Adipocyte (in vitro differentiated cells): ENCODE results near the gene SDCCAG8.

Source experiments
- DNase-seq: peaks from one replicate; pipeline ENCODE4 v3.0.0-alpha.2; 2015; ENCODE audit warnings: low read depth
- H3K27me3 ChIP-seq: replicated peaks from 2 replicates; pipeline ENCODE4 v1.7.0; 2013; ENCODE audit warnings: mild to moderate bottlenecking, low read length, moderate library complexity; ENCODE audit not compliant: control insufficient read depth, insufficient read depth
- H3K36me3 ChIP-seq: 2 replicates; pipeline ENCODE4 v1.7.0; 2013; ENCODE audit warnings: low read length, mild to moderate bottlenecking, moderate library complexity; ENCODE audit not compliant: control insufficient read depth, insufficient read depth, severe bottlenecking
- H3K4me1 ChIP-seq: 2 replicates; pipeline ENCODE4 v1.7.0; 2013; ENCODE audit warnings: mild to moderate bottlenecking, low read length, moderate library complexity; ENCODE audit not compliant: control insufficient read depth, insufficient read depth
- H3K4me3 ChIP-seq: 2 replicates; pipeline ENCODE4 v1.7.0; 2013; ENCODE audit warnings: mild to moderate bottlenecking, low read length, moderate library complexity
- H3K9ac ChIP-seq: 2 replicates; pipeline ENCODE4 v1.7.0; 2013; ENCODE audit warnings: mild to moderate bottlenecking, low read length, moderate library complexity
- H3K9me3 ChIP-seq: 2 replicates; pipeline ENCODE4 v1.7.0; 2013; ENCODE audit warnings: mild to moderate bottlenecking, low read length, moderate library complexity; ENCODE audit not compliant: control insufficient read depth

SDCCAG8 gene

DNA sequence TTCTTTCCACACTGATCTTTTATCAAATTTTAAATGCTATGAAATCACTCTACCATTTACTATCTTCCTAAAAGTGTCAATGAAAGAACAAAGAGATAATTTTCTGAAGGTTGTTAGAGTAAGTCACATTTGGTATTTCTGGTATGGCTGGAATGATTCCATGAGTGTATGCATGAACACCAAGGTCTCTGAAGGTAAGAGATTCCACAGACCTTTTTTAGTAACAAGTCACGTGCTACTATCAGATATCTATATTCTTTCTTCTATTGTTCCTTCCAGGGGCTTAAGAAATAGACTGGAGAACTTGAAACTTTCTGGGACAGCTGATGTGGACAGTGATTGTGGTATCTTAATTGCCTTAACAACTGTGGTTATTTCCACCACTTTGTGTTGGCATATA, 265.0 kb downstream of the SDCCAG8 start:
- DNase-seq: no peak
- peaks cover 14% of the 10 kb centered on the region for H3K9me3 ChIP-seq
- H3K4me1 ChIP-seq: no peaks in the 10 kb centered on the region
- H3K4me3 ChIP-seq: no peak overlapping the region
- no peaks in the 10 kb centered on the region for H3K27me3 ChIP-seq
- no peak overlapping the region for H3K9ac ChIP-seq
- H3K36me3 ChIP-seq: peaks cover 9% of the 10 kb centered on the region

DNA sequence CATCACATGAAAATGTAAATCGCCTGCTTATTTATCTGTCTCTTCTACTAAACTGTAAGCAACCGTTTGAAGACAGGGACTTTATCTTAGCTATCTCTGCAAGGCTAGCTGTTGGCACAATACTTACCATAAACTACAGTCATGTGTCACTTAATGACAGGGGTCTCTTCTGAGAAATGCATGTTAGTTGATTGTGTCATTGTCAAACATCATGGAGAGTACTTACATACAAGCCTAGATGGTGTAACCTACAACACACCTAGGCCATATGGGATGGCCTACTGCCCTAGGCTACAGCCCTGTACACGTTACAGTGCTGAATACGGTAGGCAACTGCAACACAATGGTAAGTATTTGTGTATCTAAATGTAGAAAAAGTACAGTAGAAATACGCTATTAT, 267.9 kb downstream of the SDCCAG8 start:
- Histone ChIP-seq H3K9me3 (no peaks in the 10 kb centered on the region), H3K36me3 (no peaks in the 10 kb centered on the region), H3K9ac (no peak overlapping the region), H3K4me3 (no peak overlapping the region), H3K27me3 (no peaks in the 10 kb centered on the region), H3K4me1 (no peaks in the 10 kb centered on the region)
- DNase-seq: no peak

DNA sequence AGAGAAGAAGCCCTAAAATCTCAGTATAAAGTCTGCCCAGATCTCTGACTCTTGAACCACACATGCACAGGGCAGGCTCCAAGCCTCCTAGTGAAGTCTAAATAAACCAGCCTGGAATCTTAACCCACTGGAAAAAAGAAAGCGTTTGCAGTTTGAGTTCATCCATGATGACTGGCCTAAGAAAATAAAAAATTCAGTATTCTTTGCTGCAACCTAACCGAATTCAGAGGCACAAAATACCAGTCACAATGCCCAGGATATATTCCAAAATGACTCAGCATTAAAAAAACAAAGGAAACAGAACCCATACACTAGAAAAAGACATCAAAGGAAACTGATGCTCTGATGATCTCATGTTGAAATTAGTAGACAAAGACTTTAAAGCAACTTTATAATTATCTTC, 269.2 kb downstream of the SDCCAG8 start:
- no peaks in the 10 kb centered on the region for H3K36me3 ChIP-seq
- no peaks in the 10 kb centered on the region for H3K9me3 ChIP-seq

DNA sequence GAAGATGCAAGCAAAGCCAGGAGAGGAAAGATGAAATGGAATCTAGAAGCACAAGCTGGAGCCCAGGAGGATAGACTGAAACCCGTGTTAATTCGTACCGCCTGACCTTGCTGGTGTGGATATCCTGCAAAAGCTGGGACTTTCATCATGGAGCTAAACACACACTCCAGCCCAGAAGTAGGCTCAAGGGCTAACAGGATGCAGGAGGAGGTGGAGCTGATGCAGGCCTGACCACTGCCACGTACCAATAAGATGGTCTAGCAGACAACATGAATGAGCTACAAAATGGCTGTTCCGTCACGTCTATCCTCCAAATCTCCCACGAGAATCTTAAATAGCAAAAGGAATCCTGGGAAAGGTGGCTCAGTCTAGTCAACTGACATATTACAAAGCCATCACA, 270.3 kb downstream of the SDCCAG8 start:
- H3K4me3 ChIP-seq: no peak overlapping the region
- no peaks in the 10 kb centered on the region for H3K27me3 ChIP-seq
- no peak overlapping the region for H3K9ac ChIP-seq
- no peaks in the 10 kb centered on the region for H3K36me3 ChIP-seq
- H3K9me3 ChIP-seq: no peaks in the 10 kb centered on the region
- DNase-seq: no peak
- no peaks in the 10 kb centered on the region for H3K4me1 ChIP-seq

More for the DNA sequence above, 269.2 kb downstream of the SDCCAG8 start:
- no peaks in the 10 kb centered on the region for H3K27me3 ChIP-seq
- DNase-seq: peak; percentile 73
- no peaks in the 10 kb centered on the region for H3K4me1 ChIP-seq
- H3K4me3 ChIP-seq: no peak overlapping the region
- H3K9ac ChIP-seq: no peak overlapping the region

DNA sequence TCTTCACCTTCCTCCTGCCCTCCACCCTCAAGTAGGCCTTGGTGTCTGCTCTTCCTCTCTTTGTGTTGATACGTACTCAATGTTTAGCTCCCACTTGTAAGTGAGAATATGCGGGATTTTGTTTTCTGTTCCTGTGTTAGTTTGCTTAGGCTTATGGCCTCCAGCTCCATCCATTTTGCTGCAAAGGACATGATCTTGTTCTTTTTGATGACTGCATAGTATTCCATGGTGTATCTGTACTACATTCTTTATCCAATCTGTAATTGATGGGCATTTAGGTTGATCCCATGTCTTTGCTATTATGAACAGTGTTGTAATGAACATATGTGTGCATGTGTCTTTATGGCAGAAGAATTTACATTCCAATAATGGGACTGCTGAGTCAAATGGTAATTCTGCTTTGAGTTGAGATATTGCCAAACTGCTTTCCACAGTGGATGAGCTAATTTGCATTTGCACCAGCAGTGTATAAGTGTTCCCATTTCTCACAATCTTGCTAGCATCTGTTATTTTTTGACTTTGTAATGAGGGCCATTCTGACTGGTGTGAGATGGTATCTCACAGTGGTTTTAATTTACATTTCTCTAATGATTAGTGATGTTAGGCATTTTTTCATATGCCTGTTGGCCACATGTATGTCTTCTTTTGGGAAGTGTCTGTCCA, 272.7 kb downstream of the SDCCAG8 start:
- no peak for DNase-seq
- Histone ChIP-seq H3K36me3 (no peaks in the 10 kb centered on the region), H3K4me1 (no peaks in the 10 kb centered on the region), H3K9me3 (no peaks in the 10 kb centered on the region), H3K4me3 (no peak overlapping the region), H3K27me3 (no peaks in the 10 kb centered on the region), H3K9ac (no peak overlapping the region)

DNA sequence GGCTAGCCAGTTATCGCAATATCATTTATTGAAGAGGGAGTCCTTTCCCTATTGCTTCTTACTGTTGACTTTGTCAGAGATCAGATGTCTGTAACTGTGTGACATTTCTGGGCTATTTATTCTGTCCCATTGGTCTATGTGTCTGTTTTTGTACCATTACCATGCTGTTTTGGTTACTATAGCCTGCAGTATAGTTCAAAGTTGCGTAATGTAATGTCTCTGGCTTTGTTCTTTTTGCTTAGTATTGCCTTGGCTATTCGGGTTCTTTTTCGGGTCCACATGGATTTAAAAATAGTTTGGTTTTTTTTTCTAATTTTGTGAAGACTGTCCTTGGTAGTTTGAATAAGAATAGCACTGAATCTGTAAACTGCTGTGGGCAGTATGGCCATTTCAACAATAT, 273.7 kb downstream of the SDCCAG8 start:
- Histone ChIP-seq H3K27me3 (no peaks in the 10 kb centered on the region), H3K9ac (no peak overlapping the region), H3K36me3 (no peaks in the 10 kb centered on the region), H3K4me3 (no peak overlapping the region), H3K4me1 (no peaks in the 10 kb centered on the region), H3K9me3 (no peaks in the 10 kb centered on the region)
- DNase-seq: no peak

DNA sequence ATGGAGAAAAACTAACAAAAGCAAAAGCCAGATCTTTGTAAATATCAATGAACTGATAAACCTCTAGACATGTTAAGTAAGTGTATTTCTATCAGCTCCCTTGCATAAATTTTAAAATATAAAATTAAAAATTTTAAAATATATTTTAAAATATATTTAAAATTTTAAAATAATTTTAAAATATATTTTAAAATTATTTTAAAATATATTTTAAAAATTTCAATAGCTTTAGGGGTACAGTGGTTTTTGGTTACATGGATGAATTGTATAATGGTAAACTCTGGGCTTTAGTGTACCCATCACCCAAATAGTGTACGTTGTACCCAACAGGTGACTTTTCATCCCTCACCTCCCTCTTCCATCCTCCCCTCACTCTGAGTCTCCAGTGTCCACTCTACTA, 279.2 kb downstream of the SDCCAG8 start:
- H3K4me1 ChIP-seq: no peaks in the 10 kb centered on the region
- H3K9ac ChIP-seq: no peak overlapping the region
- H3K9me3 ChIP-seq: no peaks in the 10 kb centered on the region
- no peak for DNase-seq
- H3K36me3 ChIP-seq: no peaks in the 10 kb centered on the region
- H3K27me3 ChIP-seq: no peaks in the 10 kb centered on the region
- no peak overlapping the region for H3K4me3 ChIP-seq

DNA sequence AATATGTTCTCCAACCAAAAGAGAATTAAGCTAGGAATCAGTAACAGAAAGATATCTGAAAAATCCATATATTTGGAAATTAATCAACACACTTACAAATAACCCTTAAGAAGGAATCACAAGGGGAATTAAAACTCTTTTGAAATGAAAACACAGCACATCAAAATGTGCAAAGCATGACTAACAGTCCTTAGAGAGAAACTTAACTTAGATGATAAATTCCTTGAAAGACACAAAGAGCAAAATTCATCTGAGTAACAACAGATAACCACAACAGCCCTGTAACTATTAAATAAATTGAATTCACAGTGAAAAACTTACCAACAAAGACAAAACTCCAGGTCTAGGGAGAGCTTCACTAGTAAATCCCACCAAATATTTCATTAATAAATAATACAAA, 283.8 kb downstream of the SDCCAG8 start:
- Histone ChIP-seq H3K9ac (no peak overlapping the region), H3K9me3 (no peaks in the 10 kb centered on the region), H3K4me3 (no peak overlapping the region), H3K4me1 (no peaks in the 10 kb centered on the region), H3K27me3 (no peaks in the 10 kb centered on the region), H3K36me3 (peaks cover 15% of the 10 kb centered on the region)
- no peak for DNase-seq

DNA sequence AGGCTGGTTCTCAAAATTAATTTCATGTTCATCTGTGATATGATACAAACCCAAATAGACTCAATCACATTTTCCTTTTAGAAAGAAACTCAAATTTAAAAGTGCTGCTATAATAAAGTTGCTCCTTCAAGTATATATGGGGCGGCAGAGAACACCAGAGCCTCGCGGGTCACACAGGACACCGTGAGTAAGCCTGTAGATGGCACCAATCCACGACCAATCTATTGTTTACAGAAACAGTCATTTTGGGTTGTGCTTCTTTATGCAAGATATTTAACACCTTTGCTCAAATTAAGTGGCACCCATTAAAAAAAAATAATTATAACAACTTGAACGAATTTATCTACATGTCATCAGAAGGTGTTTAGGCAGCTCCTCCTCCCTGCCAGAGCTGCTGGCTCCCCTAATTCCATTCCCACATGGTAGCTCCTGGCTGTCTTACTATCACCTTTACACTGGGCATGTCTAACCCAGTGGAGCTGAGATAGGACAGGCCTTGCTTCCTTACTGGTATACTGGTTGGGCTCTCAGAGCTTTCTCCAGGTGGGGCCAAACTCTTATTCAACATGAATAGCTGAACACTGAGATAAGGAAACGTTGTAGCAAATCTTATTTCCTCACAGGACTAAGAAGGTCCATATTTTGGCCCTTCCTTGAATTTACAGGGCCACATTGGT, 287.0 kb downstream of the SDCCAG8 start:
- Histone ChIP-seq H3K9ac (no peak overlapping the region), H3K27me3 (no peaks in the 10 kb centered on the region), H3K4me3 (no peak overlapping the region), H3K9me3 (no peaks in the 10 kb centered on the region), H3K4me1 (no peaks in the 10 kb centered on the region), H3K36me3 (peaks cover 15% of the 10 kb centered on the region)
- DNase-seq: no peak

DNA sequence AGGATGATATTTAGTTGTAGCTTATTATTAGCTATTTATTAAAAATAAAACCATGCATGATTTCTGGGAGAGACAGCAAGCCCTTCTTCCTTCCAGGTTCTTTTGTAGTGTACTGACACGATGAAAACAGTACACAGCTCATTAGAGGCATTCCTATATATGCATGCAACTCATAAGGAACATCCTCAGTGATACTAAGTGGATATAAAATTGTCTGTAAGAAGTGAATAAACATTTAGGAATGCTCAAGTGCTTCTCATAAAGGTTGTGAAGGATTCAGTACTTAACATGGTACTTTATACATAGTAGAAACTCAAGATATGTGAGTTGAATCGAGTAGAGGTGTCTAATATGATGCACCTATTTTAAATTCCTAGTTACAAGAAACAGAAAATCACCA, 287.7 kb downstream of the SDCCAG8 start:
- Histone ChIP-seq H3K27me3 (no peaks in the 10 kb centered on the region), H3K4me3 (no peak overlapping the region), H3K36me3 (peaks cover 15% of the 10 kb centered on the region), H3K9me3 (no peaks in the 10 kb centered on the region), H3K9ac (no peak overlapping the region), H3K4me1 (no peaks in the 10 kb centered on the region)
- DNase-seq: no peak

DNA sequence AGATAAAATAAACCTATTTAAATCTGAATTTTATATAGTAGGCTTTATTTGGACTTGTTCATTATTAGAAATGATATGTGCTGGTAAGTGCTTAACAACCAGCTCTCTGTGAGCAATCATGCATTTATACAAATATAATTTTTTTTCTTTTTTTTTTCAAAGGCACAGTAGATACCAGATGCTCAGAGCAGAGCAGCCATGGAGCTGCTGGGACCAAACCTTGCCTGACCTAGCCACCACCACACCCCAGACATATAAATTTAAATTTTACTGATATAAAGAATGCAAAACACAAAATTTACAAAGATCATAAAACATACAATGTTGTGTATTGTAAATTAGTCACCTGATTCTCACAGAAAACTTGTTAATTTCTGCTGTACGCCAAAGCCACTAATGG, 290.6 kb downstream of the SDCCAG8 start:
- Histone ChIP-seq H3K36me3 (peaks cover 15% of the 10 kb centered on the region), H3K27me3 (no peaks in the 10 kb centered on the region), H3K9ac (no peak overlapping the region), H3K9me3 (no peaks in the 10 kb centered on the region), H3K4me1 (peaks cover 15% of the 10 kb centered on the region), H3K4me3 (no peak overlapping the region)
- no peak for DNase-seq

DNA sequence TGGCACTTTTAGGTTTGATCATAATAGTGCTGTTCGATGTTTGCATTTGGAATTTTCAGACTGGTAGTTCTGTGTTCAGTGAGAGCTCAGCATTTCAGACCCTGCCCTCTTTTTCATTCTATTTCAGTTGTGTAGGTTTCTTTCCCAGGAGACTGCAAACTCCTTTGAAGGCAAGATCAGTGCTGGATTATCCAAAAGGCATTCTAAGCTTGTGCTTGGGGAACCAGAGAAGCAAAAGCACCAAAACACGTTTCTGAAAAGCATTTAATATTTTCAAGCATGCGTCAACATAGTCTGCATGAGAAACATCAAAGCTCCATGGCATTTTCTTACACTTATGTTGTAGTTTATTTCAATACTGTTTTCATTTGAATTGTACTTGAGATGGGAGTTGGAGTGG, 292.1 kb downstream of the SDCCAG8 start:
- DNase-seq: no peak
- H3K9me3 ChIP-seq: no peaks in the 10 kb centered on the region

More for the DNA sequence above, 292.1 kb downstream of the SDCCAG8 start:
- H3K27me3 ChIP-seq: no peaks in the 10 kb centered on the region
- H3K36me3 ChIP-seq: peaks cover 14% of the 10 kb centered on the region
- H3K4me1 ChIP-seq: peaks cover 15% of the 10 kb centered on the region
- H3K4me3 ChIP-seq: no peak overlapping the region
- H3K9ac ChIP-seq: no peak overlapping the region
